Activated T-helper 1 cell treated with anti-CD3 and anti-CD28 coated beads, Interleukin-12 subunit alpha, Interleukin-12 subunit beta, Interleukin-2, Interleukin-4 antibody, amounts not matched to agents 30 ng/mL and 10 ng/mL and 1 ng/mL, durations not matched to agents 14 hours and 24 hours and 36 hours (primary cell): ENCODE data around the gene PRR13. TPM values are rescaled to one million over a fixed set of nuclear protein-coding genes. Genes with fewer than 3 reads are reported as not detected.
A peak's percentile ranks its signal among the peaks of the same experiment; 100 is the strongest.

Experiments used
- DNase-seq: peaks from one replicate; pipeline ENCODE4 v3.0.0; 2021; ENCODE audit warnings: low spot score
- H3K27ac Mint-ChIP-seq: one replicate; pipeline ENCODE4 v1.8.0; 2021; ENCODE audit warnings: mild to moderate bottlenecking, mixed read lengths
- H3K27me3 Mint-ChIP-seq: one replicate; pipeline ENCODE4 v1.8.0; 2022; ENCODE audit warnings: mild to moderate bottlenecking, moderate library complexity, mixed read lengths; ENCODE audit not compliant: insufficient read depth
- H3K36me3 Mint-ChIP-seq: one replicate; pipeline ENCODE4 v1.8.0; 2021; ENCODE audit warnings: low read depth, mixed read lengths
- H3K4me1 Mint-ChIP-seq: one replicate; pipeline ENCODE4 v1.8.0; 2021; ENCODE audit warnings: low read depth, mixed read lengths
- H3K4me3 Mint-ChIP-seq: one replicate; pipeline ENCODE4 v1.8.0; 2021; ENCODE audit warnings: mild to moderate bottlenecking, moderate library complexity, mixed read lengths
- H3K9me3 Mint-ChIP-seq: one replicate; pipeline ENCODE4 v1.8.0; 2021; ENCODE audit warnings: mixed read lengths
- intact Hi-C: fragments of 100-400 bp; cut with micrococcal nuclease; formaldehyde crosslinking; loops from one replicate; pipeline ENCODE4 v1.15.1; 2024
- total RNA-seq: library from RNA; stranded (reverse); gene quantifications from 2 replicates; pipeline ENCODE4 v1.2.3, GENCODE V29; 2022

Gene PRR13
- total RNA-seq, 1 donor from 2014 or later, result 219 TPM

DNA sequence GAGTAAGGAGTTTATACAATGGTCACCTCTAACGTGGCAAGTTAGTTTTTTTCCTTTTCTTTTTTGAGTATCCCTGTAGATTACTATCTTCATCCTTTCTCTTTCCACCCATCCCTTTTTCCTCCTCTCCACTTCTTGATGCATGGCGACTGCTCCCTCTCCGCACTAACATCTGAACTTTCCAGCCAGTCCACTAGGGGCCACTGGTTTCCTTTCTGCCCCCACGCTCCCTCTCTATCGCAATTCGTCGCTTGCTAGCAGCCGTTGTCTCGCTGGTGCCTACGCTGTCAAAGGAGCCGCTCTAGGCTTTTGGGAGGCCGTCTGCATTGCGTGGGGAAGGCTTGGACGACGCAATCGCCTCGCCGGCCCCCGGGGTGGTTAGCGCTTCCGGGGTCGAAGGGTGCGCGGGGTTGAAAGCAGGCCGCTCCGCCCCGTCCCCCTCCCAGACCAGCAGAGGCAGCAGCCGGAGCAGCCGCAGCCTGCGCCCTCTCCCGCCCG lies 10.2 kb downstream of the PRR13 start, which contains the start of gene PCBP2:
TSS of gene PCBP2 (plus strand) at position 442 of the 498 bp plus-strand sequence. CDS start 2,699 bp downstream, outside the sequence.
- Mint-ChIP-seq H3K27ac (peak within 1 kb of the TSS; percentile 99), H3K4me3 (peak within 1 kb of the TSS; percentile 97), H3K36me3 (peaks cover 49% of the 10 kb centered on the region), H3K27me3 (no peaks in the 10 kb centered on the region), H3K4me1 (peaks cover 29% of the 10 kb centered on the region), H3K9me3 (no peaks in the 10 kb centered on the region)
- peak; percentile 97 for DNase-seq
- intact Hi-C loops, result loop anchor here (1.0 to 10.0 kb wide), 17 partner anchors 10 to 445 kb away; partner anchors contain the start of genes AAAS, ATF7, ATP5MC2 and CSAD

DNA sequence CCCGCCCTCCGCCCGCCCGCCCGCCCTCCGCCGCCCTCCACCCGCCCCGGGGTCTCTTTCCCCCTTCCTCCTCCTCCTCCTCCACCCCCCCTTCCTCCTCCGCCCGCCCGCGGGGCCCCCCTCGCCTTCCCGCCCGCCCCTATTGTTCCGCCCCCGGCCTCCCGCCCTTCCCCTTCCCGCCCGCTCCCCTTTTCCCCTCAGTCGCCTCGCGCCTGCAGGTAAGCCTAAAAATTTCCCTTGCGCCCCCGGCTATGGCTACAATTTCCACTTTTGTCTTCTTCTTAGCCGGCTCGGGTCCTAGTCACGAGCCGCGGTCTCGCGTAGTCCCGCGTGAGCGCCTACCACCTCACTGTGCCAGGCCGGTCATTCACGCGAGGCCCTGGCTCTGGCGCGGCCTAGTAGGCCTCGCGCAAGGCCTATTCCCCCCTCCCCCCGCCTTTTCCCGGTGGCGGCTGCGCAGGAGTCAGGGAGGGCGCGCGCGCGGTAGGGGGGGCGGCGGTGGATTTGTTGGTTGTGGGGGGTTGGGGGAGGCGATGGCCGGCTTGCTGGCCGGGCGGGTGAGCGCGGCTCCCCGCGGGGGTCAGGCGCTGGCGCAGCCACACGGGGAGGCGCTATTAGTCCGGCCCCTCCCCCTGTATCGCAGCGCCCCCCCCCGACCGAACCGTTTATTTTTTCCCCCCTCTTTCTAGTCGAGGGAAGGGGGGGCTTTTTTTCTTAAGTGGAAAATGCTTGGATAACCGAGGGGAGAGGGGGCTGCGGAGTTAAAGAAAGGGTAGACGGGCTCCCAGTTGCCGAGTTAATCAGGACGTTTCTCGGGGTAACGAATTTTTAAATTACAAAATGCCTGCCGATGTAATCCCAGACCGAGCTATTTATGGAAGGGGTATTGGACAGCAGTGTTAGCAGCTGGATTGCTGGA lies 10.9 kb downstream of the PRR13 start:
- DNase-seq, result peak; percentile 68
- peaks cover 52% of the 10 kb centered on the region for H3K36me3 Mint-ChIP-seq
- peaks cover 31% of the 10 kb centered on the region for H3K4me1 Mint-ChIP-seq
- H3K9me3 Mint-ChIP-seq, result no peaks in the 10 kb centered on the region
- intact Hi-C loops, result loop anchor here (1.0 to 10.0 kb wide), 5 partner anchors 20 to 446 kb away; partner anchors contain the start of gene EIF4B
- H3K4me3 Mint-ChIP-seq, result peak overlapping the region; percentile 97
- H3K27me3 Mint-ChIP-seq, result no peaks in the 10 kb centered on the region
- H3K27ac Mint-ChIP-seq, result peak overlapping the region; percentile 99

- Mint-ChIP-seq H3K9me3 (no peaks in the 10 kb centered on the region), H3K4me1 (peaks cover 36% of the 10 kb centered on the region), H3K27me3 (no peaks in the 10 kb centered on the region), H3K36me3 (peaks cover 48% of the 10 kb centered on the region), H3K4me3 (peak overlapping the region; percentile 97), H3K27ac (peak overlapping the region; percentile 76)
- intact Hi-C loops, result loop anchor here (2.0 to 10.0 kb wide), 4 partner anchors 19 to 409 kb away; no protein-coding TSS in a partner anchor
- DNase-seq, result no peak
These were observed 12.6 kb downstream of the PRR13 start for GRCh38 chr12:53453953-53454640.

GRCh38 chr12:53454707-53455106 lies 13.2 kb downstream of the PRR13 start:
- Mint-ChIP-seq H3K27me3 (no peaks in the 10 kb centered on the region), H3K36me3 (peaks cover 51% of the 10 kb centered on the region), H3K27ac (peak overlapping the region; percentile 44), H3K9me3 (no peaks in the 10 kb centered on the region), H3K4me3 (peak overlapping the region; percentile 97), H3K4me1 (peaks cover 38% of the 10 kb centered on the region)
- DNase-seq, result no peak
- intact Hi-C loops, result loop anchor here (5.0 to 10.0 kb wide), 2 partner anchors 232 to 410 kb away; no protein-coding TSS in a partner anchor

DNA sequence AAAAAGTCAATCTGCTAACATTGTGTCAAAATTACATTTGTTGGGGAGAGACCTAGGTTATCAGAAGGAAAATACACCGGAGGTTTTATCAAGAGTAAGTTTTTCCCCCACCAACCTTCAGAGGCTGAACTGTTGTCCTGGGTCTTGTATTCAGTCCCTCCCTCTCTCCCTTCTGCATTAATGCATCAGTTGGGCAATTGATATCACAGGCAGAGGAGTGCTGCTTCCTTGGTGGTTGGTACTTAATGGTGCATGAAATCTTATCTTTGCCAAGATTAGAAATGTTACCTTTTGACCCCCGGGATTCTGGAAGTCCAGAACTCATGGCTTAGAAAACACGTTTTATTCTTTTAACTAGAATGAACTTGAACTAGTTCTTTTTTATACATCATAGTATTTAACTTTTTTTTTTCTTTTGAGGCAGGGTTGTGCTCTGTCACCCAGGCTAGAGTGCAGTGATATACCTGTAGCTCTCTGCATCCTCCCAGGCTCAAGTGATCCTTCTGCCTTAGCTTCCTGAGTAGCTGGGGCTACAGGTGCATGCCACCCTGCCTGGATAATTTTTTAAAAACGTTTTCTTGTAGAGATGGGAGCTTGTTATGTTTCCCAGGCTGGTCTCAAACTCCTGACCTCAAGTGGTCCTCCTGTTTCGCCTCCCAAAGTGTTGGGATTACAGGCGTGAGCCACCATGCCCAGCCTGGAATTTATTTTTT lies 15.3 kb downstream of the PRR13 start:
- Mint-ChIP-seq H3K9me3 (no peaks in the 10 kb centered on the region), H3K27me3 (no peaks in the 10 kb centered on the region), H3K4me3 (no peak overlapping the region), H3K4me1 (peaks cover 45% of the 10 kb centered on the region), H3K27ac (no peak overlapping the region), H3K36me3 (peaks cover 69% of the 10 kb centered on the region)
- intact Hi-C loops, result loop anchor here (10.0 kb wide), 1 partner anchor 412 kb away; no protein-coding TSS in a partner anchor
- no peak for DNase-seq

- no peak overlapping the region for H3K4me3 Mint-ChIP-seq
- no peak overlapping the region for H3K27ac Mint-ChIP-seq
- DNase-seq, result no peak
- intact Hi-C loops, result loop anchor here (10.0 kb wide), 1 partner anchor 414 kb away; no protein-coding TSS in a partner anchor
- peaks cover 39% of the 10 kb centered on the region for H3K4me1 Mint-ChIP-seq
- H3K9me3 Mint-ChIP-seq, result no peaks in the 10 kb centered on the region
- H3K36me3 Mint-ChIP-seq, result peaks cover 74% of the 10 kb centered on the region
- no peaks in the 10 kb centered on the region for H3K27me3 Mint-ChIP-seq
These were observed 17.6 kb downstream of the PRR13 start for GRCh38 chr12:53459097-53459496.

- intact Hi-C loops, result no loop called here
- Mint-ChIP-seq H3K27ac (peak overlapping the region; percentile 70), H3K4me1 (peaks cover 40% of the 10 kb centered on the region), H3K27me3 (no peaks in the 10 kb centered on the region), H3K9me3 (no peaks in the 10 kb centered on the region), H3K4me3 (no peak overlapping the region), H3K36me3 (peaks cover 71% of the 10 kb centered on the region)
- DNase-seq, result no peak
These were observed 19.5 kb downstream of the PRR13 start for GRCh38 chr12:53461059-53461458.

DNA sequence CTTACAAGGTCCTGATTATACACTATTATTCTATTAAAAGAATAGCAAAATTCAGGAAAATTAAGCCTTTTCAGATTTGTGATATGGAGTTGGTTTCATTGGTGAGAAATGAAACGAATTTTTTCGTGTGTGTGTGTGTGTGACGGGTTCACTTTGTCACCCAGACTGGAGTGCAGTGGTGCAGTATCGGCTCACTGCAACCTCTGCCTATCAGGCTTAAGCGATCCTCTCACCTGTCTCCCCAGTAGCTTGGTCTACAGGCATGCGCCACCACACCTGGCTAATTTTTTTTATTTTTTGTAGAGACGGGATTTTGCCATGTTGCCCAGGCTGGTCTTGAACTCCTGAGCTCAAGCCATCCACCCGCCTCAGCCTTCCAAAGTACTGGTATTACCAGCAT lies 20.1 kb downstream of the PRR13 start:
- intact Hi-C loops, result no loop called here
- no peak overlapping the region for H3K27ac Mint-ChIP-seq

DNA sequence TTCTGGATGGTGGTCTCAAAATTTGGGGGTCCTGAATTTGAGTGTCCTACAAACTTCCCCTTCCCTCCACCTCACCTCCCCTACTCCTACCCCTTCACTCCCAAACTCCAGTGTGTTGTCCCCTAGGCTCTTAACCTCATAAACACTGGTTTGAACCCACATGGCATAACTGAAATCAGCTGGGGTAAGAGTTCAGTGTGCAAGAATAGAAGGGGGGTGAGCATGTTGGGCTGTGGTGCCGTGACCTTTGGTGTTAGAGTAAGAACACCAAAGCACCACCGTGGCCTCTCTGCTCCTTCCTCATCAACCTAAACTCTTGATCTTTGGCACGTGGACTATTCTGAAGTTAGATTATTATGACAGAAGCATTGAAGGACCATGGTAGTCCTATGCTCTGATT lies 21.4 kb downstream of the PRR13 start:
- Mint-ChIP-seq H3K27me3 (no peaks in the 10 kb centered on the region), H3K4me3 (no peak overlapping the region), H3K4me1 (peaks cover 46% of the 10 kb centered on the region), H3K9me3 (no peaks in the 10 kb centered on the region), H3K36me3 (peaks cover 81% of the 10 kb centered on the region), H3K27ac (no peak overlapping the region)
- DNase-seq, result no peak
- intact Hi-C loops, result no loop called here

More for the DNA sequence above, 20.1 kb downstream of the PRR13 start:
- Mint-ChIP-seq H3K4me3 (no peak overlapping the region), H3K27me3 (no peaks in the 10 kb centered on the region), H3K4me1 (peaks cover 44% of the 10 kb centered on the region), H3K9me3 (no peaks in the 10 kb centered on the region), H3K36me3 (peaks cover 73% of the 10 kb centered on the region)
- no peak for DNase-seq

GRCh38 chr12:53463802-53464560 lies 22.4 kb downstream of the PRR13 start:
- intact Hi-C loops, result no loop called here
- H3K4me1 Mint-ChIP-seq, result peaks cover 42% of the 10 kb centered on the region
- peak overlapping the region; percentile 66 for H3K27ac Mint-ChIP-seq
- no peaks in the 10 kb centered on the region for H3K9me3 Mint-ChIP-seq
- DNase-seq, result no peak
- H3K36me3 Mint-ChIP-seq, result peaks cover 84% of the 10 kb centered on the region
- H3K4me3 Mint-ChIP-seq, result no peak overlapping the region
- no peaks in the 10 kb centered on the region for H3K27me3 Mint-ChIP-seq

- DNase-seq, result no peak
- Mint-ChIP-seq H3K4me1 (peaks cover 39% of the 10 kb centered on the region), H3K9me3 (no peaks in the 10 kb centered on the region), H3K4me3 (no peak overlapping the region), H3K27me3 (no peaks in the 10 kb centered on the region), H3K27ac (peak overlapping the region; percentile 55), H3K36me3 (peaks cover 78% of the 10 kb centered on the region)
- intact Hi-C loops, result no loop called here
These were observed 23.3 kb downstream of the PRR13 start for GRCh38 chr12:53464685-53465418.
